GM21529 (cell line): ENCODE measurements around the gene PSIP1.
"Not testable (repeated sequence)": the region's sequence is repeated elsewhere in the genome, so short reads cannot be mapped to it uniquely, and the experiment has no call there.

Source experiments
- ATAC-seq: cut with Tn5 transposase; IDR thresholded peaks from one replicate; pipeline ENCODE4 v1.9.1; 2021; ENCODE audit not compliant: unreplicated experiment

PSIP1 gene

DNA sequence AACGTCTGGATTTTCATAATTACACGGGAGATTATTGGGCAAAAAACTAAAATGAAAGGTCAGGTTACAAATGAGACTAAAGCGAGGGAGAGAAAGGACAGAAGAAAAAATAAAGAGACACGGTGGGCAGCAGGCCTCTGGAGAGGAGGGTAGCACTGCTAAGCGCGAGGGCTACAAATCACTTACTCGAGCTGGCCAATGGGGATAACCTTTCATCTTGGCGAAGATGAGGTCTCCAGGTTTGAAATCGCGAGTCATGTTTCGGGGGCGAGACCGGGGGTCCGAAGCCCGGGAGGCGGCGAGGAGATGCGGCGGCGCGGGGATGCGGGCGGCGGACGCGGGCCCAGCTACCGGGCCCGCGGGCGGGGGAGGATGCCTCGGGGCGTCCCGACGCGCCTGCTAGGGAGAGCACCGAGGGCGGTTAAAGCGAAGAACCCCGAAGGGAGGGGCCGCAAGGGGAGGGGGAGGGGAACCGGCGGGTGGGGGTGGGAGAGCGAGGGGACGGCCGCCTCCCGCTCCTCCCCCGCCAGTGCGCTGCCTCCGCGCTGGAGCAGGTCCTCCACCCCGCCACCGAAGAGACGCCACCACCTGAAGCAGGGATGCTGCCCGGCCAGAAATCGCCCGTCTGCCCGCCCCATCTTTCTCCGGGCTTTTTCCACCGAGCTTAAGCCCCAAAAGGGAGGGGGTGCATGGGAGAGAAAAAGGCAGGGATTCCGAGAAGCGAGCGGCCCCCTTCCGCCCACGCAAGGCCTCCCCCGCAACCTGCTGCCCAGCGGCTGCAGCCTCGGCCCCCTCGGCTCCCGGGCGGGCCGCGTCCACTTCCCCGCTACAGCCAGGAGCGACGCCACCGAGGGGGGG lies 610 bp downstream of the PSIP1 start:
- ATAC-seq = peak; percentile 39

- ATAC-seq = no peak
Observed at GRCh38 chr9:15505921-15506320, 4.8 kb downstream of the PSIP1 start.

DNA sequence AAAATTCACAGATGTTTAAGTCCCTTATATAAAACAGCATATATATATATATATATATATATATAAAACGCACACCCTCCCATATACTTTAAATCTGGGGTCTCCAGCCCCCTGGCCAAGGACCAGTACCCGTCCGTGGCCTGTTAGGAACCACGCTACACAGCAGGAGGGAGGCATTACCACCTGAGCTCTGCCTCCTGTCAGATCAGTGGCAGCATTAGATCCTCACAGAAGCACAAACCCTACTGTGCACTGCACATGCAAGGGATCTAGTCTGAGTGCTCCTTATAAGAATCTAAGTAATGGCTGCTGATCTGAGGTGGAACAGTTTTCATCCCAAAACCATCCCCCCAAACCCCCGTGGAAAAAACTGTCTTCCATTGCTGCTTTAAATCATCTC lies 9.0 kb downstream of the PSIP1 start:
- no peak for ATAC-seq

GRCh38 chr9:15501179-15501578 lies 9.6 kb downstream of the PSIP1 start:
- ATAC-seq = no peak

DNA sequence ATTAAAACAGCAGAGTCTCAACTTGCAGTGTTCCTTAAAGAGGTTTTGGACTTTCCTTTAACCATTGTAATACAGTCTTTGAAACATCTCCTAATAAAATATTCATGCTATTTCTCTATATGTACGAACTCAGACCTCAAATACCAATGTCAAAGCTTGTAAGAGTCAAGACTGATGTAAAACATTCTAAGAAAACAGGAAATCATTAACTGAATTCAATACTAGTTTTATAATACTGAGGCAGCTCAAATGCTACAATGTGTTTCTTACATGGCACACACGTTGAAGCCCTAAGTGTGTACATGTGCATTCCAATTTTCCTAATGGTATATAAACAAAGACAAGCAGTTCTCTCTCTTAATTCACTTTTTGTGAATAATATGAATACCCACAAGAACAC lies 11.6 kb downstream of the PSIP1 start:
- ATAC-seq = no peak

GRCh38 chr9:15498246-15498995 lies 12.3 kb downstream of the PSIP1 start:
- no peak for ATAC-seq

DNA sequence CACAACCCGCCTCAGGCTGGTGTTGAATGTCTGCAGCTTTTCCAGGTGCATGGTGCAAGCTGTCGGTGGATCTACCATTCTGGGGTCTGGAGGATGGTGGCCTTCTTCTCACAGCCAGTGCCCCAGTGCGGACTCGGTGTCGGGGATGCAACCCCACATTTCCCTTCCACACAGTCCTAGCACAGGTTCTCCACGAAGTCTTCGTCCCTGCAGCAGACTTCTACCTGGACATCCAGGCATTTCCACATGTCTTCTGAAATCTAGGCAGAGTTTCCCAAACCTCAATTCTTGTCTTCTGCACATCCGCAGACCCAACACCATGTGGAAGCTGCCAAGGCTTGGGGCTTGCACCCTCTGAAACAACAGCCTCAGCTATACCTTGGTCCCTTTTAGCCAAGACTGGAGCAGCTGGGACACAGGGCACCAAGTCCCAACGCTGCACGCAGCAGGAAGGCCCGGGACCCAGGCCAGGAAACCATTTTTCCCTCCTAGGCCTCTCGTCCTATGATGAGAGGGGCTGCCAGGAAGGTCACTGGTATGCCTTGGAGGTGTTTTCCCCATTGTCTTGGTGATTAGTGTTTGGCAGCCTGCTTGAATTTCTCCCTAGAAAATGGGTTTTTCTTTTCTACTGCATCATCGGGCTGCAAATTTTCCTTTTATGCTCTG lies 18.2 kb downstream of the PSIP1 start:
- no peak for ATAC-seq

GRCh38 chr9:15491950-15492349 lies 18.8 kb downstream of the PSIP1 start:
- no peak for ATAC-seq

DNA sequence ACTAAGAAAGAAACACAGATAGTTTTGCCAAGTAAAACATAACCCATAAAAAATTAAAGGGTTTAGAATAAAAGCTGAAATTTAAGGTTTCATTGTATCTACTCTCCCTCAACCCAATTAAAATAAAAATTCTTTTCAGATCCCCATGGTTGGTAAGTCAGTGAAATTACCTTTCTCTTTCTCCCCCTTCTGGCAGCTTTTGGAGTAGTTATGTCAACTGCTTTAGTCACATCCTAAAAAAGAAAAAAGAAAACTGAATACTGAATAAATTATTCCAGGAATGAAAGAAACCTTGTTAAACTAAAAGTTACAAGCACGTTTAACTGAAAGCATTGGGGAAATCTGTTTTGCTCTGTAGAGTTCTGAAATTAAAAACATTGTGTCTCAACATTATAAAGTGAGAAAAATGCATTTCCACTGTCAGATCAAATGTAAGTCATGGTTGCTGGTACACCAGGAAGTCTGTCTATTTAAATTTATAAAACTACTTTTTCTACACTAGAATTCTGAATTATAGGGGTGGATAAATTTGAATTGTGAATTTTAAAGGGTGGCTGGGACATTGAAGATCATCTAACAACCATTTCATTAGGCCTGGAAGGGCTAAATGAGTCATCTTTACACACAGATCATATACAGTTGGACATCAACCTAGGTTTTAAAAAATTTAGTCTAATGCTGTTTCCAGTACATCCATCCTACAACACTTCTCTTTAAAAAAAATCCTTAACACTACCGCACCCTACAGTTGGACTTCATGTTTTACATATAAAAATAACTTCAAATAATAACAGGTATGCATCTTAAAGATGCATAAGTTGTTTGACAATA lies 24.7 kb downstream of the PSIP1 start:
- ATAC-seq = no peak

DNA sequence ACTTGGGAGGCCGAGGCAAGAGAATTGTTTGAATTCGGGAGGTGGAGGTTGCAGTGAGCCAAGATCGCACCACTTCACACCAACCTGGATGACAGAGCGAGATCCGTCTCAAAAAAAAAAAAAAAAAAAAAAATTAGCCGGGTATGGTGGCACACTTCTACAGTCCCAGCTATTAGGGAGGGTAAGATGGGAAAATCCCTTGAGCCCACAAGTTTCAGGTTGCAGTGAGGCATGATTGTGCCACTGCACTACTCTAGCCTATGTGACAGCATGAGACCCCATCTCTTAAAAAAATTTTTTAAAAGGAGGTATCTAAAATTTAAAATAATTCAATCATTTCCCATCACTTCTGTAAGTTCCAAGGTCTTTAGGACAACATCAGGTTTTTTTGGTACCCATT lies 26.0 kb downstream of the PSIP1 start:
- ATAC-seq = no peak

GRCh38 chr9:15482146-15482545 lies 28.6 kb downstream of the PSIP1 start:
- ATAC-seq = no peak

DNA sequence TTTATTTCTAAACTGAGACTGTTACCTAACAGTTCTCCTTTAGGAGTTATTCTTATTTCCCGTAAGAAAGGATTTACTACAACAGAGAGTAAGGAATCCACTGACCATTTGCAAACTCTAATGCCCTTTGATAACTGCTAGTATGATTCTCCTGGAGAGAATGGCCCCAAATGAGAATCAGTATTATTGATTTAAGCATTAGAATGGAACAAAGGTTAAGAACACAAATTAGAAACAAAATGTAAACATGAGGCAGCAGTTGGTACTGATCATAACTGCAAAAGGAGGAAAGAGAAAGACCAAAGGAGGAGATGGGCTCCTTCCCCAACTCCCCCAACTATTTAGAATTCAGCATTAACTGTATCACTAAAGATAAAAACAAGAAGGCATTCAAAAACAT lies 30.7 kb downstream of the PSIP1 start:
- no peak for ATAC-seq

DNA sequence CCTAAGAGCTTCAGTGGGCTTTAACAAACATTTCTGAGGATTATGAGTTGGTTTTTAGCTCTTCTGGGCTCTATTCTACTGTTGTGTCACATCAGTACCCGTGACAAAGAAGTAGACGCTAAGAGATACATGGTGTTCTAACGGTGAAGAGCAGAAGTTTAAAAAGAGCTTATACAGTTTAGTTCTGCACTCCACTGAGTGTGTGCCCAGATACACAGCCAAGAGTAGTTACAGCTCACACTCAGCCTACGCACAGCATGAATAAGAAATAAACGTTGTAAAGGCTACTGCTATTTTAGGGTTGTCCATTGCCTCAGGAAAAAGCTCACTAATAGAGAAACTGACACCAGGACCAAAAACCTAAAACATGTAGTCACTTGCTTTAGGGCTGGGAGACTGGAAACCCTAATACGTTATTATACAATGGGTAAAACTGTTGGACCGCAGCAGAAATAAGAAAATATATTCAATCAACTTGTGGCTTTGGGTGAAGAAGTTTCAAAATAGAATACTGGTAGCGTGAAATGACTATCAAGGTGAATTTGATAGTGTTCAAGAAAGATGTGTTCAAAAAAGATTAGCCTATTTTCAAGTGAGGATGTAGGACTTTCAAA lies 34.7 kb downstream of the PSIP1 start:
- ATAC-seq = no peak

GRCh38 chr9:15469862-15470261 lies 40.9 kb downstream of the PSIP1 start:
- no peak for ATAC-seq

- no peak for ATAC-seq
Observed at GRCh38 chr9:15469406-15469805, 41.4 kb downstream of the PSIP1 start.

- no peak for ATAC-seq
Observed at GRCh38 chr9:15468145-15468544, 42.6 kb downstream of the PSIP1 start.

GRCh38 chr9:15461601-15462000 lies 49.2 kb downstream of the PSIP1 start:
- no peak for ATAC-seq

- no peak for ATAC-seq
Observed at GRCh38 chr9:15461056-15461455, 49.7 kb downstream of the PSIP1 start.

- no peak for ATAC-seq
Observed at GRCh38 chr9:15453956-15454355, 56.8 kb downstream of the PSIP1 start.

DNA sequence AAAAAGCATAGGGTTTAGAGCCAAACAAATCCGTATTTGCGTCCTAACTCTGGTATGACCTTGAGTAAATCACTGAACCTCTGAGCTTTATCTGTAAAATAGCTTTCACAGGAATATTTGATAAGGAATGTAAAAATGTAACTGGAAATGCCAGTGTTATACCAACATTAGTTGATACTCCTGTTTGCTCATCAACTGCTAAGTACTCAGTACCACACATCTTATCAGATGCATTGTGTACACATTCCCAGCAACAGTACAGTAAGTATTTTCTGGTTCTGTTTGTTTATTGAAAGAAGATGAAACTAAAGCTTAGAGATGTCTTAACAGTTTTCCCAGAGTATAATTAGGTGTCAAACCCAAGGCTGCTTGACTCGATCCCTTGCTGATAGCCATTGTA lies 66.6 kb downstream of the PSIP1 start:
- no peak for ATAC-seq

- ATAC-seq = not testable (repeated sequence)
Observed at GRCh38 chr9:15442264-15442663, 68.5 kb downstream of the PSIP1 start.
